Right hindlimb (tissue), 1 donor: ENCODE measurements around the gene CDK6.

Experiments used
- DNase-seq: peaks from one replicate; pipeline ENCODE4 v3.0.0-alpha.2; 2018

The CDK6 gene

GRCh38 chr7:92788559-92789183, 47.7 kb downstream of the CDK6 start:
- no peak for DNase-seq

- DNase-seq: peak; percentile 66
These were observed 50.5 kb downstream of the CDK6 start for GRCh38 chr7:92785923-92786322.

- no peak for DNase-seq
These were observed 51.4 kb downstream of the CDK6 start for GRCh38 chr7:92784935-92785334.

GRCh38 chr7:92783260-92784201, 52.8 kb downstream of the CDK6 start:
- DNase-seq: no peak

- DNase-seq: no peak
These were observed 53.5 kb downstream of the CDK6 start for GRCh38 chr7:92782855-92783254.

- no peak for DNase-seq
These were observed 54.1 kb downstream of the CDK6 start for GRCh38 chr7:92782236-92782635.

- peak; percentile 76 for DNase-seq
These were observed 55.2 kb downstream of the CDK6 start for GRCh38 chr7:92781117-92781720.

- no peak for DNase-seq
These were observed 57.4 kb downstream of the CDK6 start for GRCh38 chr7:92778972-92779371.

GRCh38 chr7:92777993-92778392, 58.4 kb downstream of the CDK6 start:
- no peak for DNase-seq

- DNase-seq: no peak
These were observed 62.6 kb downstream of the CDK6 start for GRCh38 chr7:92773808-92774207.

GRCh38 chr7:92769844-92770243, 66.5 kb downstream of the CDK6 start:
- DNase-seq: no peak

GRCh38 chr7:92769394-92769699, 67.0 kb downstream of the CDK6 start:
- DNase-seq: no peak

- DNase-seq: no peak
These were observed 67.6 kb downstream of the CDK6 start for GRCh38 chr7:92768501-92769393.

GRCh38 chr7:92767437-92767836, 68.9 kb downstream of the CDK6 start:
- no peak for DNase-seq

GRCh38 chr7:92766461-92767003, 69.8 kb downstream of the CDK6 start:
- DNase-seq: no peak

- no peak for DNase-seq
These were observed 70.6 kb downstream of the CDK6 start for GRCh38 chr7:92765725-92766124.

GRCh38 chr7:92763636-92764423, 72.5 kb downstream of the CDK6 start:
- DNase-seq: no peak

GRCh38 chr7:92762851-92763250, 73.5 kb downstream of the CDK6 start:
- DNase-seq: no peak

GRCh38 chr7:92761391-92762097, 74.8 kb downstream of the CDK6 start:
- DNase-seq: no peak

GRCh38 chr7:92758796-92759431, 77.5 kb downstream of the CDK6 start:
- DNase-seq: no peak
